HG02588 (cell line): ENCODE data around the gene CFAP97D2.
"Not testable (repeated sequence)": the region's sequence is repeated elsewhere in the genome, so short reads cannot be mapped to it uniquely, and the experiment has no call there.

Experiments used
- ATAC-seq: cut with Tn5 transposase; IDR thresholded peaks from one replicate; pipeline ENCODE4 v1.9.1; 2021; ENCODE audit warnings: mild to moderate bottlenecking, moderate library complexity; ENCODE audit not compliant: unreplicated experiment

The CFAP97D2 gene

DNA sequence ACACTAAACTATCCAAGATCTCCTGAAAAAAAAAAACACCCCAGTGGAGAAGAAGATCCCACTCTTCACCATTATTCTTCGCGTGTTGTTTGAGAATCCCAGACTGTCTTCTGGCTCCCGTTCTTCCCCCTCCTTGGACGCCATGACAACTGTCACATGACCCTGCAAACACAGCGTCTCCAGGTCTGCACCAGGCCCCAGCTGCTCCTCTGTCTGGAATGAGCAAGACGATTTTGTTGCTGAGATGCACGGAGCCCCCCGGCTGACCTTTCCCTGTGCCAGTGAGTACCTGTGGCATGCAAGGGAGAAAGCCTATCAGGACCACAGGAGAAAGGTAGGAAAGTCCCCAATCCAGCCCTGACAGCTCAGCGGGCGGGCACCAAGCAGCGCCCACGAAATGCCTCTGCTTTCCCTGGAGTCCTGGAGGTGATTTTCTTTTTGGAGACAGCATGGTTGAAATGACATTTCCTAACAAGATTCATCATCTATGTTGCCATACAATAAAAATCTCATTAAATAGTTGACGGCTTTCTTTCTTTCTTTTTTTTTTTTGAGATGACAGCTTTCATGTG is at the start of gene CFAP97D2:
TSS of gene CFAP97D2 (plus strand) at position 171 of the 572 bp plus-strand sequence. CDS start at position 245, 74 bp downstream.
- ATAC-seq: no peak

DNA sequence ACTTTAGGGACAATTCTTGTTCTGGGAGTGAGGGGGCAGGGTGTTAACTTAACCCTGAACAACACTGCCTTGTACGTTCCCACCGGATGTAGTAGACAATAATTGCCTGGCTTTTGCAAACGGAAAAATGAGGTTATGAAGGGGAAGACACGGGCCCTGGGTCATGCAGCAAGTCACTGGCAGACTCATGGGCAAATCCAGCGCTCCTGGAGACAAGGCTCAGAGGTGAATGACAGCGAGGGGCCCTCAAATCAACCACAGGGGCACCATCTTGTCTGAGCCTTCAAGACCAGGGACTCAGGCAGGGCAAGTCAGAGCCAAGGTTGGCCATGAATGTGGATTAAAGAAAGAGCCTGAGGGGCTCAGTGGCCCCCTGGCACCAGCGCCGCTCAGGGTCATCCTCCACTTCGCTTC is 49.4 kb upstream of the CFAP97D2 start:
- ATAC-seq: no peak

DNA sequence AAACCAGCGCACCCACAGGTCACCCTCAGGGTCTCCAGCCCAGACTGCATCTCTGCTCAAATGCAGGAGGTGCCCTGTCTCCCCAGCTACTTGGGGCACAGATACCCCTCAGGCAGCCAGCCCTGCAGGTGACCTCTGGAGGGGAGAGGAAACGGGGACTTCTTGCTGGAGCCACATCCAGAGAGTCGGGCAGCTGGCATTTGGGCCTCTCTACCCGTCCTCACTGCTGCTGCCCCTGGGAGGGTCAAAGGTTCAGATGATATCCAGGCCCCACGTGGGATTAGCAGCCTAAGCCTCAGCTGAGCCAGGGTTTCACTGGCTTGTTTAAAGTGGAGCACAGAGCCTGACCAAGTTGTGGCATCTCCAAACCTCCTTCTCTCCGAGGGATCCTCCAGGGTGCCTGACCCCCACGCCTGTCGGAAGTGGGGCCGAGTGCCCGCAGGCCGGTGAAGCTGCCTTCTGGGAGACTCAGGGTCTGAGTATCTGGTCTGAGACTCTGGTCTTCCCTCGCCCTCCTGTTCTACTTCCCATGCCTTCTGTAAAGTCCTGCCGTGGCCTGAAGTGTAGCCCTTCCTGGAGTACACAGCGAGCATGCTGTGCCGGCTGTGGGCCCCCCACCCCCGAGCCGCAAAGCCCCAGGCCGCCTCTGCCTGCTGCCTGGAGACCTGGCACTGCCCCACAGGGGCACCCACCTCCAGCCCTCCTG is 48.8 kb upstream of the CFAP97D2 start:
- no peak for ATAC-seq

DNA sequence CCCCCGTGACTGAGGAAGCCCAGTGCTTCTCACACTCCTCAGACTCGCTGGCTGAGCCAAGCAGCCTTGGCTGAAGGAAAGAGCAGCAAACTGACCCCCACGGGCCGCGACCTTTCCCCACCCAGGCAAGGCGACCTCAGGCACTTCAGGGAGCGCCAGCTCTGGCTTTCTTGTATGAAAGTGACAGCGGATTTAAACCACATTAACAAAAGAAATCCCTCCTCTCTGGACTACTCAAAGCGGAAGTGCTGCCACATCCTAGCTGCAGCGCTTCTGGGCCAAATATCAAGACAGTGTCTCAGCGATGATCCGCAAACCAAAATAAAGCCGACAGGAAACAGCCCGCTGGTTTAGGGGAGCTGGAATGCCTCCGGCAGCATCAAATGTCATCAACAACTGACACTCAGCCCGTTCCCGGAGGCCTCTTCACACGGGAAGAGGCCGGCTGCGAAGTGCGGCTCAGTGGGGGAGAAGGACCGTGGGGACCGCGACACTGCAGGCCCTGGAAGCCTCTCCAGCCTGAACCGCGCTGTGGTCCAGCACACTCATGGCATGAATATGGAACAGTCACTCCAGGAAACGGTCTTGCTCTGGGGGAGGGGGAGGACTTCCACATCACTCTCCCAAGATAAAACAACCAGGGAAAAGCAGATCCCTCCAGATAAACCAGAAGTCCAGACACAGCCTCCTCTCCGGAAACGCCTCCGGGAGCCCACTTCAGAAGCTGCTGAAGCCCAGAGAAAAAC is 48.0 kb upstream of the CFAP97D2 start:
- ATAC-seq: peak; percentile 23

GRCh38 chr13:114131583-114132418 is 47.3 kb upstream of the CFAP97D2 start:
- ATAC-seq: peak; percentile 9

DNA sequence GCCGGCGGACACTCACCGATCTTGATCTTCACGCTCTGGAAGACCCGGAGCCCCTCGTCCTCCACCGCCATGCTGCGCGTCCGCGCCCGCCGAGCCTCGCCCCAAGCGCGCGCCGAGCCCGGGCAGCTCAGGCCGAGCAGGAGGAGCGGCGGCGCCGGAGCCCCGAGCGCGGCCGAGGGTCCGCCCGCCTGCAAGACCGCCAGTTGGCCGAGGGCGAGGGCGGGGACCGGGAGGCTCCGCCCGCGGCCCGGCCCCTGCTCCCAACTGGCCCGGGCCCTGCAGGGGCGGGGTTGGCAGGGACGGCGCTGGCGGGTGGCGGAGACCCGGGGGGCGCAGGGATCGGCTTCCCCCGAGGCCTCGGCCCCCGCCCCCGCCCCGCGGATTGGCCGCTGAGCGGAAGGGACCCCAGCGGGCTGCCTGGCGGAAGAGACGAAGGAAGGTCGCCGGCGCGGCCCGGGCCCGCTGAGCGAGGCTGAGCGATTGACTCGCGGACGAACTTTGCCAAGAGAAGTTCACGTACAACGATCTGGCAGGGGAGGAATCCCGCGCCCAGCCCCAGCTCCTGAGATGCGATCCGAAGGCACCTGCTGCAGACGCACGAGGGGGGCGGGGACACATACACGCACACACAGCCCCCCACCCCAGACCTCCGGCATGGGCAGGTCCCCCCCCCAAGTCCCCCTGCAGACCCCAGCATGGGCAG is 46.5 kb upstream of the CFAP97D2 start, which contains the start of gene RASA3:
TSS of gene RASA3 (minus strand) at position 205 of the 703 bp plus-strand sequence. CDS start at position 71, 134 bp downstream.
- peak; percentile 77 for ATAC-seq

DNA sequence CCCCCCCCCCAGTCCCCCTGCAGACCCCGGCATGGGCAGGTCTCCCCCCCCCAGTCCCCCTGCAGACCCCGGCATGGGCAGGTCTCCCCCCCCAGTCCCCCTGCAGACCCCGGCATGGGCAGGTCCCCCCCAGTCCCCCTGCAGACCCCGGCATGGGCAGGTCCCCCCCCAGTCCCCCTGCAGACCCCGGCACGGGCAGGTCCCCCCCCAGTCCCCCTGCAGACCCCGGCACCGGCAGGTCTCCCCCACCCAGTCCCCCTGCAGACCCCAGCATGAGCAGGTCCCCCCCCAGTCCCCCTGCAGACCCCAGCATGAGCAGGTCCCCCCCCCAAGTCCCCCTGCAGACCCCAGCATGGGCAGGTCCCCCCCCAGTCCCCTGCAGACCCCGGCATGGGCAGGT is 45.9 kb upstream of the CFAP97D2 start:
- ATAC-seq: not testable (repeated sequence)

DNA sequence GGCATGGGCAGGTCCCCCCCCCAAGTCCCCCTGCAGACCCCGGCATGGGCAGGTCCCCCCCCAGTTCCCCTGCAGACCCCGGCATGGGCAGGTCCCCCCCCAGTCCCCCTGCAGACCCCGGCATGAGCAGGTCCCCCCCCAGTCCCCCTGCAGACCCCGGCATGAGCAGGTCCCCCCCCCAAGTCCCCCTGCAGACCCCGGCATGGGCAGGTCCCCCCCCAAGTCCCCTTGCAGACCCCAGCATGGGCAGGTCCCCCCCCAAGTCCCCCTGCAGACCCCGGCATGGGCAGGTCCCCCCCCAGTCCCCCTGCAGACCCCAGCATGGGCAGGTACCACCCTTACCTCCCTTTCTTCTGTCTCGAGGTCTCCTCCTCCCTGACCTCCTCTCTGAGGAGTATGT is 45.5 kb upstream of the CFAP97D2 start:
- ATAC-seq: not testable (repeated sequence)

DNA sequence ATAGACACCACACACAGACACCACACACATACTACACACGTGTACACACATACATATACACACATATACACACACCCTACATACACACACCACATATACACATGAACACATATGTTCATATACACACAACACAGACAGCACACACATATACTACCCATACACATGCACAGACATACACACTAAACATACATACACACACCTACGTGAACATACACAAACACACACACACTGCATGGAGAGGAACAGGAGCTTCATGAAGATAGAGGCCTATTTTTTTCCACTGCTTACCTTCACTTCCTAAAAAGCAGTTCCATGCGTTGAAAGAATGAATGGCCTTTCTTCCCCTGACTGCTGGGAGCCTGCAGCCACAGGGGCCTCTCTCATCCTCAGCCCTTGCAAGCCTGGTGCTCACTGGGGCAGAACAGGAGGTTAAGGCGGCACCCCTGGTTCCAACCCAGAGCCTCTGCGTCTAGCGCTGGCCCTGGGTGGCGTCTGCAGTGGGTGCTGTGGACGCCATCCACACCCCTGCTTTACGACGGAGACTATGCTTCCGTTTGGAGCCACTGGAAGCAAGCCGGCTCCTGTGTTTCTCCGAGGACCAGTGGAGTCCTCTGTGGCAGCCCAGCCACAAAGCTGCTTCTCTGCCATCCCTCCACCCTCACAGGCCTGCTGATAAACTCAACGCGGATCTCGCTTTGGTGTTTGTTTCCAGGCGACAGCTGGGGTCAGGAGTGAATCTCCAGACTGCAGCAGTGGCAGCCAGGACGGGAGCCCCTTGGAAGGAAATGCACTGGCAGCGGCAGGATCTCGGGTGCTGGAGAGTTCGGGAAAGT is 44.7 kb upstream of the CFAP97D2 start:
- ATAC-seq: no peak

DNA sequence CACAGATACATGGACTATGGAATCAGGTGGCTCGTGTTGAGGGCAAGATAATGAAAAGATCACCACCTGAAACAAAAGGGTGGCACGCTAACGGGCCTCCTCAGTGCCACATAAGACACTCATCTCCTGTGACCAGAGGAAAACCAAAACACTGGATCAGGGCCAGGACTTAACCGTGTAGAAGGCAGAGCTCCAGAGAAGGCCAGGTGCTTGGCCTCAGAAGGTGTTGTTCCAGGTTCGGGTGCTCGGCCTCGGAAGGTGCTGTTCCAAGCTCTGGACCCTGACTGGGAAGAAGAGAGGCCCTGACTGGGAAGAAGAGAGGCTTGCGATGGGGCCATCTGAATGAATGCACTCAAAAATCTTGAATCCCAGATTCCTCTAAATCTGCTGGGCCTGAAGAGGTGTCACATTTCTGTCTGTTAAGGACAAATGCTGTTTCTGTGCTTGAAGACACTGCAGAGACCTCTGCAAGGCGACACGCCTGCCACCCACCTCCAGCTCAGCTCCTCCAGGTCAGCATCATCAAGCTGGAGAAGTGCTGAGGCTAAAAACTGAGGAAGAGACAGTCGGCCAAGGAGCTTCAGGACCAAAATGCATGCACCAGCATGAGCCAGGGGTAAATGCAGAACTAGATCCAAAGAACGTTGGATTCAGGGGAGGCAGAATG is 44.0 kb upstream of the CFAP97D2 start:
- ATAC-seq: no peak

DNA sequence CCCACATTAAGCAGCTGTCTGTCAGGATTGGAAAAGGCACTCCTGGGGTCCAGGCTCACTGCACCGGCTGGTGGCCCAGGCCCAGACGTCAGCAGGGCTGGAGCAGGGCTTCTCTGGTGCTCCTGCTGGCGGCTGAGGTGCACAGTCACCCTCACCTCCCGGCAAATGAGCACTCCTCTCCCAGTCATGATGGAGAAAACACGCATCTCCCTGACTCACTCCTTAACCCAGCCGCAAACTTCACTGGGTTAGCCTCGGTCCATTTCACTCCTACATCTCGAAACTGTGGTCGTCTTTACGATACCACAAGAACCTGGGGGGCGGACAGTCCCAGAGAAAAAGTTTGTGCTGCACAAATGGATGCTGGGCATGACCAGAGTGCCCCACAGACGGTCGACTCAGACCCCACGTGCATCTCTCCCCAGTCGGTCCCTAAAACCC is 43.3 kb upstream of the CFAP97D2 start:
- no peak for ATAC-seq

- ATAC-seq: no peak
Measured at GRCh38 chr13:114136576-114136975, 42.5 kb upstream of the CFAP97D2 start.

- no peak for ATAC-seq
Measured at GRCh38 chr13:114140131-114140905, 38.7 kb upstream of the CFAP97D2 start.

DNA sequence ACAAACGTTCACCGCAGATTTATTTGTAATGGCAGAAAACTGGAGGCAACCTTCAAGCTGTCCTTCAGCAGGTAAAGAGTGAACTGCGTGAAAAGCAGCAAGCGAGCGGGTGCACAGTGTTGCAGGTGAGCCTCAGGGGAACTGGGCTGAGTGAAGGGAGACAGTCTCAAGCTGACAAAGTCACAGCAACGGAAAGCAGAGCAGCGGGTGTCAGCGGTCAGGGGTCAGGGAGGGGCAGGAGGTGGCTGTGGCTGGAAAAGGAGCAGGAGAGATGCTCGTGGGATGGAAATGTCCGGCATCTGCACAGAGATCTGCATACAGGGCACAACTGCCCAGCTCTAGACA is 38.2 kb upstream of the CFAP97D2 start:
- no peak for ATAC-seq

- ATAC-seq: no peak
Measured at GRCh38 chr13:114141261-114141996, 37.6 kb upstream of the CFAP97D2 start.

- no peak for ATAC-seq
Measured at GRCh38 chr13:114142137-114142550, 36.9 kb upstream of the CFAP97D2 start.
